ENCODE data around the gene TTF2.
A peak's percentile ranks its signal among the peaks of the same experiment; 100 is the strongest.

The TTF2 gene

GRCh38 chr1:117060441-117061317 is 553 bp downstream of the TTF2 start:
- peak; percentile 37 for DNase-seq (ENCODE audit: insufficient read length, low spot score)
- FAIRE-seq: no peak
- TF ChIP-seq POLR2A (IDR thresholded peaks at IDR 0.05; ENCODE audit: low read depth, low read length): no peak

- FAIRE-seq (peak; percentile 84), DNase-seq (ENCODE audit: insufficient read length, low spot score) (peak; percentile 44)
- no peak for TF ChIP-seq POLR2A (IDR thresholded peaks at IDR 0.05; ENCODE audit: low read depth, low read length)
Observed at GRCh38 chr1:117061986-117062415, 1.9 kb downstream of the TTF2 start.

GRCh38 chr1:117066367-117066766 is 6.2 kb downstream of the TTF2 start:
- FAIRE-seq (no peak), DNase-seq (ENCODE audit: insufficient read length, low spot score) (no peak)
- no peak for TF ChIP-seq POLR2A (IDR thresholded peaks at IDR 0.05; ENCODE audit: low read depth, low read length)

GRCh38 chr1:117067533-117068370 is 7.6 kb downstream of the TTF2 start:
- FAIRE-seq (peak; percentile 89), DNase-seq (ENCODE audit: insufficient read length, low spot score) (peak; percentile 23)
- TF ChIP-seq POLR2A (IDR thresholded peaks at IDR 0.05; ENCODE audit: low read depth, low read length): no peak

- TF ChIP-seq POLR2A (IDR thresholded peaks at IDR 0.05; ENCODE audit: low read depth, low read length): no peak
- DNase-seq (ENCODE audit: insufficient read length, low spot score): no peak
- FAIRE-seq: no peak
Observed at GRCh38 chr1:117068580-117068979, 8.5 kb downstream of the TTF2 start.

GRCh38 chr1:117069220-117069844 is 9.2 kb downstream of the TTF2 start:
- DNase-seq (ENCODE audit: insufficient read length, low spot score) (no peak), FAIRE-seq (no peak)
- no peak for TF ChIP-seq POLR2A (IDR thresholded peaks at IDR 0.05; ENCODE audit: low read depth, low read length)

- DNase-seq (ENCODE audit: insufficient read length, low spot score) (no peak), FAIRE-seq (no peak)
- no peak for TF ChIP-seq POLR2A (IDR thresholded peaks at IDR 0.05; ENCODE audit: low read depth, low read length)
Observed at GRCh38 chr1:117070124-117070523, 10.0 kb downstream of the TTF2 start.

- FAIRE-seq (no peak), DNase-seq (ENCODE audit: insufficient read length, low spot score) (no peak)
- TF ChIP-seq POLR2A (IDR thresholded peaks at IDR 0.05; ENCODE audit: low read depth, low read length): no peak
Observed at GRCh38 chr1:117076648-117077047, 16.5 kb downstream of the TTF2 start.

- FAIRE-seq: peak; percentile 100
- no peak for TF ChIP-seq POLR2A (IDR thresholded peaks at IDR 0.05; ENCODE audit: low read depth, low read length)
- DNase-seq (ENCODE audit: insufficient read length, low spot score): peak; percentile 53
Observed at GRCh38 chr1:117077267-117077666, 17.1 kb downstream of the TTF2 start.

GRCh38 chr1:117079737-117080136 is 19.6 kb downstream of the TTF2 start:
- FAIRE-seq: no peak

GRCh38 chr1:117084231-117084630 is 24.1 kb downstream of the TTF2 start:
- TF ChIP-seq POLR2A (IDR thresholded peaks at IDR 0.05; ENCODE audit: low read depth, low read length): no peak
- DNase-seq (ENCODE audit: insufficient read length, low spot score) (no peak), FAIRE-seq (no peak)

More at GRCh38 chr1:117079737-117080136, 19.6 kb downstream of the TTF2 start:
- no peak for DNase-seq (ENCODE audit: insufficient read length, low spot score)
- no peak for TF ChIP-seq POLR2A (IDR thresholded peaks at IDR 0.05; ENCODE audit: low read depth, low read length)

GRCh38 chr1:117087686-117088085 is 27.6 kb downstream of the TTF2 start:
- no peak for TF ChIP-seq POLR2A (IDR thresholded peaks at IDR 0.05; ENCODE audit: low read depth, low read length)
- no peak for FAIRE-seq

GRCh38 chr1:117089996-117090395 is 29.9 kb downstream of the TTF2 start:
- no peak for DNase-seq (ENCODE audit: insufficient read length, low spot score)
- no peak for FAIRE-seq
- TF ChIP-seq POLR2A (IDR thresholded peaks at IDR 0.05; ENCODE audit: low read depth, low read length): no peak

More at GRCh38 chr1:117087686-117088085, 27.6 kb downstream of the TTF2 start:
- DNase-seq (ENCODE audit: insufficient read length, low spot score): no peak

GRCh38 chr1:117092594-117092993 is 32.5 kb downstream of the TTF2 start:
- DNase-seq (ENCODE audit: insufficient read length, low spot score) (no peak), FAIRE-seq (no peak)
- TF ChIP-seq POLR2A (IDR thresholded peaks at IDR 0.05; ENCODE audit: low read depth, low read length): no peak
